HepG2 (cell line): Measurements from ENCODE around the gene GOSR1.
"Not testable (repeated sequence)": the region's sequence is repeated elsewhere in the genome, so short reads cannot be mapped to it uniquely, and the experiment has no call there.

Experiments
- IRF2 ChIP-seq: IDR thresholded peaks from 2 replicates; pipeline ENCODE4 v1.6.1; 2018; ENCODE audit warnings: missing genetic modification reagents, missing compliant biosample characterization
- SRSF4 ChIP-seq: fragments of 200-400 bp; formaldehyde crosslinking; IDR thresholded peaks from one replicate; pipeline ENCODE4 v1.6.1; 2018; ENCODE audit warnings: mild to moderate bottlenecking, low read depth, low read length, moderate library complexity; ENCODE audit not compliant: poor library complexity, severe bottlenecking
- ZNF121 ChIP-seq: sonication (generic); formaldehyde crosslinking; IDR thresholded peaks from 2 replicates; pipeline ENCODE4 v1.5.0; 2020; ENCODE audit warnings: mild to moderate bottlenecking, missing genetic modification reagents

DNA sequence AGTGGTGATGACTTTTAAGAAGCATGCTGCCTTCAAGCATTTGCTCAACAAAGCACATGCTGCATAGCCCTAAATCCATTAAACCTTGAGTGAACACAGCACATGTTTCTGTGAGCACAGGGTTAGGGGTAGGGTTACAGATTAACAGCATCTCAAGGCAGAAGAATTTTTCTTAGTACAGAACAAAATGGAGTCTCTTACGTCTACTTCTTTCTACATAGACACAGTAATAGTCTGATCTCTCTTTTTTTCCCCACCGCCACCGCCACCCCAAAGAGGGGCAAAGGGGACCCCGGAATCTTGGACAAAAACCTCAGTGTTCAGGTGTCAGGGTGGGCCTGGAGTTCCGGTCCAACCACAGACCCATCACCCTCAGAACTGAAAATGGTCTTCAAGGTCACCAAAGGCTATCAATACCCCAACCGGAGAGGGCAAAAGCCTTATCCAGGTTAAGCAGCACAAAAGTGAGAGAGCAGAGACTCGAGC lies 86.7 kb downstream of the GOSR1 start:
- TF ChIP-seq ZNF121; SRSF4; IRF2 (CRISPR knock-in tag): not testable (repeated sequence)
